GM12892 (cell line): ENCODE results near the gene MEAK7.

ENCODE experiments used
- POLR2A ChIP-seq: IDR thresholded peaks from 2 replicates; pipeline ENCODE4 v1.6.1; 2011; ENCODE audit warnings: low read depth, low read length, control low read depth
- POLR2AphosphoS5 ChIP-seq: IDR thresholded peaks from 2 replicates; pipeline ENCODE4 v1.6.1; 2011; ENCODE audit warnings: low read depth, low read length, control low read depth
- TAF1 ChIP-seq: IDR thresholded peaks from 2 replicates; pipeline ENCODE4 v1.6.1; 2011; ENCODE audit warnings: low read depth, mild to moderate bottlenecking, control low read depth, low read length, borderline replicate concordance

- no peak for TF ChIP-seq POLR2AphosphoS5
- no peak for TF ChIP-seq POLR2A
- no peak for TF ChIP-seq TAF1
These were observed 30.4 kb upstream of the MEAK7 start for GRCh38 chr16:84534815-84535214.
